Activated T-cell treated with anti-CD3 and anti-CD28 coated beads for 48 hours (primary cell): Measurements from ENCODE around the gene TMEM175.

Source experiments
- DNase-seq: peaks from one replicate; pipeline ENCODE4 v3.0.0-alpha.2; 2020; ENCODE audit warnings: low read depth

Gene TMEM175, protein sequence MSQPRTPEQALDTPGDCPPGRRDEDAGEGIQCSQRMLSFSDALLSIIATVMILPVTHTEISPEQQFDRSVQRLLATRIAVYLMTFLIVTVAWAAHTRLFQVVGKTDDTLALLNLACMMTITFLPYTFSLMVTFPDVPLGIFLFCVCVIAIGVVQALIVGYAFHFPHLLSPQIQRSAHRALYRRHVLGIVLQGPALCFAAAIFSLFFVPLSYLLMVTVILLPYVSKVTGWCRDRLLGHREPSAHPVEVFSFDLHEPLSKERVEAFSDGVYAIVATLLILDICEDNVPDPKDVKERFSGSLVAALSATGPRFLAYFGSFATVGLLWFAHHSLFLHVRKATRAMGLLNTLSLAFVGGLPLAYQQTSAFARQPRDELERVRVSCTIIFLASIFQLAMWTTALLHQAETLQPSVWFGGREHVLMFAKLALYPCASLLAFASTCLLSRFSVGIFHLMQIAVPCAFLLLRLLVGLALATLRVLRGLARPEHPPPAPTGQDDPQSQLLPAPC

DNA sequence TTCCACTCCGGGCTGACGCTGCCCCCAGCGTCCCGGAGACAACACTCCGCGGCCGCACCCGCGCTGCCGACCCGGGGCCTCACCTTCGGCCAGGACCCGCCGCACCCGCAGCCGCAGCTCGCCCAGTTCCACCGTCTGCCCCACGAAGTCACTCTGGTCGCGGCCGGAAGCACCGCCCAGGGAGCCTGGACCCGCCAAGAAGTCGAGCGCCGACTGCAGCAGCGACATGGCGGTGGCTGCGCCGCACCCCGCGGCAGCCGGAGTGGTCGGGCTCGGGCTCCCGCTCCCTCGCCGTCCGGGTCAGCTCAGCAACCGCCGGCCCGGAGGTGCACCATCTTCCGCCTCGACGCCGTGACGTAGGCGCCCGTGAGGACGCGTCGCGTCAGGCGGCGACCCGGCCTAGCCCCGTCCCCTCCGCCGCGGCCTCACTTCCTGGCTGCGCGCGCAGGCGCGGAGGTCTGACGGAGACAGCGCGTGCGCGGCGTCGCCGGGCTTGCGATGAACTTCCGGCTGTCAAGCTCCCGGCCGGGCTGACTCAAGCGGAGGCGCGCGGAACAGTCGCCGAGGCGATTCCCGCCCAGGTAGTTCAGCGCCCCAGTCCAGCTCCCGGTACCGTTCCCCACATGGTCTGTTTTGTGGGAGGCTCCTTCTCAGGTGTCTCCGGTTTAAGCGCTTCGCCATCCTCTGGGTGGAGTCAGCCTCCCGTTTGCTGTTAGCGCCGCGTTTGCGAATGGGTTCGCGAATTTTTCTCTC is at the start of gene TMEM175, which contains the start of gene GAK:
Gene TMEM175, plus strand, starts transcription at position 501 of the 753 bp plus-strand sequence. CDS start 15,280 bp downstream, outside the sequence.
Gene GAK, minus strand, starts transcription at position 357 of the 753 bp plus-strand sequence. Its CDS starts 129 bp downstream, at position 228.
- DNase-seq, result peak; percentile 99

DNA sequence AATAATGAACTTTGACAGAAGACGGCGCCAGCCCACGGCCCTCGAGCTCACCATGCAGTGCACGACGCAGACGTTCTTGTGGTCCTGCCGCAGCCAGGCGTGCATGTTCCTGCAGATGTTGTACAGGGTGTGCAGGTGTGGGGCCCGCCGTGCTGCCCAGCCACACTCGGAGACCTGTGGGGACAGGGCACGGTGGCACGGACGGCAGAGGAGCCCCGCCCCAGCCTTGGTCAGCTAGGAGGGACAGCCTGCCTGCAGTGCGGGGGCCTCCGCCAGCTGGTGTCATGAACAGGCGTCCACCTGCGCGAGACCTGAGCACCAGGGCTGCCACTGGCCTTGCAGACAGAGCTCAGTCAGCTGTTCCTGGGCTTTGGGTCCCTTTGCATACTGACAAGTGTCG is 49.6 kb upstream of the TMEM175 start:
- no peak for DNase-seq

DNA sequence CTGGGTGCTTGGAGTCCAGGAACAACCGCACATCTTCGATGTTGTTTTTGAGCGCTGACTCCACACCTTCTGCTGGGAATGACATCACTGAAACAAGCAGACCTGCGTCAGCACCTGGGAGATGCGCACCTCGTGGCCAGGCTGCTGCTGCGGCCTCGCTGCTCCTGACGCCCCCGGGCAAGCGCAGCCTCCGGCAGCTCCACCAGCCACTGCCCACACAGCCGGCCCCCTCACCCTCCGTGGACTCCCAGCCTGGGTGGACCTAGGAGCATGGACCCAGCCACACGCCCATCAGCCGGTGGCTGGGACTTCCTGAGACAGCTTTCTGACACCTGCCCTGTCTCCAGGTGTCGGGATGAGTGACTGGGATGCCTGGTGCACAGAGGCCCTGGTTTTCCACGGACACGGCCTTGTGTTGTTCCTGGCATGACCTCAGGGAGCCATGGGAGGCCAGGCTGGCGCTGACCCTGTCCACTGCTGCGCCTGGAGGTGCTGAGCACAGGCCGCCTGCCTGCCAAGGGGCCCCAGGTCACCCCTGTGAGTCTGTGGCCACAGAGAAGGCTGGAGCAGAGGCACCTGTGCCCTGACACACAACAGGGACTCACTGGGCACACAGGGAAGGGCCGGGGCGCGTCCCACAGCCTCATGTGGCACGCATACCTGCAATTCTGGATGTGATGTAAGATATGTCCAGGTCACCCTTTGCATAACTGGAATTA is 48.7 kb upstream of the TMEM175 start:
- DNase-seq, result no peak

GRCh38 chr4:884259-884658 is 48.0 kb upstream of the TMEM175 start:
- no peak for DNase-seq

- DNase-seq, result no peak
Measured at GRCh38 chr4:884896-885295, 47.4 kb upstream of the TMEM175 start.

DNA sequence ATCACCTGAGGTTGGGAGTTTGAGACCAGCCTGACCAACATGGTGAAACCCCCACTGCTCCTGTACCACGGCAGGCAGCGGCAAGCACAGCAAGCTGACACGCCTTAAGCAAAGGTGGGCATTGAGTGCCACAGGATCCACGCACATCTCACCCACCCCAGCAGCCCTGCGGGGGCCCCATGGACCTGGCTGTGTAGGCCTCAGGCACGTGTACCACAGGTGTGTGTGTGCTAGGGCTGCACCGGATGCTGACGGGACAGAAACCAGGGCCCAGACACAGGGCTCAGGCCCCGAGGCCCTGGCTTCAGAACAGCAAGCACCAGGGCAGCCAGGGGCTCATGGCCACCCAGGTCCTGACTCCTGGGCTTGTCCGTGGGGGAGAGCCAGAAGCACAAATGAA is 46.9 kb upstream of the TMEM175 start:
- DNase-seq, result no peak

GRCh38 chr4:886244-886643 is 46.0 kb upstream of the TMEM175 start:
- no peak for DNase-seq

DNA sequence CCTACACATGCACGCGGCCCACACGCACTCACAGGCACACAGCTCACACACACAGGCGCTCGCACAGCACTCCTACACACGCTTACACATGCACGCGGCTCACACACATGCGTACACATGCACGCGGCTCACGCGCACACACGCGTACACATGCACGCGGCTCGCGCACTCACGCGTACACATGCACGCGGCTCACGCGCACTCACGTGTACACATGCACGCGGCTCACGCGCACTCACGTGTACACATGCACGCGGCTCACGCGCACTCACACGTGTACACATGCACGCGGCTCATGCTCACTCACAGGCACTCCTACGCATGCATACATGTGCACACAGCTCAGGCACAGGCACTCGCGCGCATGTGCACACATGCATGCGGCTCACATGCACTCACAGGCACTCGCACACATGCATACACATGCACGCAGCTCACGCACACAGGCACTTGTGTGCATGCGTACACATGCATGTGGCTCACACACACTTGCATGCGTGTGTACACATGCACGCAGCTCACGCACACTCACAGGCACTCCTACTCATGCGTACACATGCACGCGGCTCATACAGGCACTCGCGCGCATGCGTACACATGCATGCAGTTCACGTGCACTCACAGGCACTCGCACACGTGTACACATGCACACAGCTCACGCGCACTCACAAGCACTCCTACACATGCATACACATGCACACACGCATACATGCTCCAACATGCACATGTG is 45.1 kb upstream of the TMEM175 start:
- no peak for DNase-seq

DNA sequence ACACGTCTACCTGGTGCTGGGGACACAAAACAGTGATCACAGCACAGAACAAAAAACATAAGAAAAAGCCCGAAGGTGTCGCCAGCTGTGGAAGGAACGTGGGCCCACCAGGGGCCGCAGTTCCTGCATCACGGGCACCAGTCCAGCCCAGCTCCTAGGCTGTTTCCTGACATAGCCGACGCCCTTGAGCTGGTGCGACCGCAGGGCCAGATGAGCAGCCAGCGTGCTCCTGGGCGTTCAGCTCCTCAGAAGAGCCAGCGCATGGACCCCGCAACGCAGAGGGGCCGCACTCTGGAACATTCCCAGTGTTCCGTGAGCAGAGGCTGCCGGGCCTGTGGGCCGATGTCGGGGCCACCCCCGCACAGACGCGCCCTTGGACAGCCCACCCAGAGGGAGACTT is 44.2 kb upstream of the TMEM175 start:
- no peak for DNase-seq

- DNase-seq, result no peak
Measured at GRCh38 chr4:889516-889915, 42.7 kb upstream of the TMEM175 start.

- no peak for DNase-seq
Measured at GRCh38 chr4:890036-890695, 42.1 kb upstream of the TMEM175 start.

GRCh38 chr4:891747-892146 is 40.5 kb upstream of the TMEM175 start:
- DNase-seq, result no peak

GRCh38 chr4:892780-893179 is 39.5 kb upstream of the TMEM175 start:
- no peak for DNase-seq

- DNase-seq, result no peak
Measured at GRCh38 chr4:893276-893994, 38.8 kb upstream of the TMEM175 start.

GRCh38 chr4:893995-894705 is 38.1 kb upstream of the TMEM175 start:
- no peak for DNase-seq

GRCh38 chr4:895596-895995 is 36.7 kb upstream of the TMEM175 start:
- no peak for DNase-seq

DNA sequence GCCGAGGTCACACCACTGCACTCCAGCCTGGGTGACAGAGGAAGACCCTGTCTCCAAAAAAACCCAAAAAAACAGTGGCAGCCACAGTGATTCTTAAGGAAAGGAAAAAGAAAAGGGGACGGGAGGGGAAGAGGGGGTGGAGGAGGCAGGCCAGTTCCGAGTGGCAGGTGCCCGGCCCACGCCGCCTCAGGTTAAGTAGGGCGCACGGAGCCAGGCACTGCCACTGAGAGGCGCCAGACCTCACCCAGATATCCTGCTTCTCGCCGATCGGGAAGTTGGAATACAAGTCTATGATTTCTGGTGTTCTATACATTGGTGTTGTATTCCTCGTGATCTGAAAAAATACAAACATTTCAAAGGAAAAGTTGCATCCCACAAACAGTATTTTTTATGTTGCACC is 36.0 kb upstream of the TMEM175 start:
- DNase-seq, result no peak

DNA sequence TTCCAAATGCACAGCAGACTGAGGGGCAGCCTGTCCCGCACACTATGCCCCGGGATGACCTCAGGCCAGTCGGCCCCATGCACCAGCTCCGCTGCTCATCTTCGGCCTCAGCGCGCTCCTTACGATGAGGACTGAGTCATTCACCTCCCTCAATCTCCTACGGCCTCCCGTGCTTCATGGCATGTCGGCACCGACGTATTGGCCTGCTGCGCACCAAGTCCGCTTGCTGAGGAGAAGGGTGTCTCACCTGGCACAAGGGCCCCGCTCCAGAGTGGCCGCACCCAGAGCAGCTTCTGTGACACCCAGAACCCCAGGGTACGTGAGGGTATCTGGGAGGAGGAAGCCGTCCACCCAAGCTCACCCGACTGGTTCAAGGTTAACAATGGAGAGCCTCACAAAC is 35.6 kb upstream of the TMEM175 start:
- DNase-seq, result no peak

DNA sequence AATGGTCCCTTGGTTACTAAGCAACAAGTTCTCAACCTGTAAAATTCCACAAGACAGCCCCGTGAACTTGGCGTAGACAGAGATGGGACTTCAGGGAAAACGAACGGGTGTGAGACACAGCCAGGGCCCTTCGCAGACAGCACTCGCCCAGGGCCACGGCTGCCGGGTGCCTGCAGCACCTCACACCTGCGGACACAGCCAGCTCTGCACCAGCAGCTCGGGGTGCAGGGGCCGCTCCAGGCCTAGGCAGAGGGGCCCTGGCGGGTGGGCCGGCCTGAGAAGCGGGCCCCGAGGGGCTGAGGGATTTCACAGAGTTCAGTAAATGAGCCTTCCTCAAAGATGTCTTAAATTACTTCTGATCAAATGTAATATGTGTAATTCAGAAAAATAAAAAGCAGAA is 34.1 kb upstream of the TMEM175 start:
- DNase-seq, result no peak
